Ishikawa (cell line): ENCODE measurements around the gene TRIO.

Experiments used
- CEBPB ChIP-seq: IDR thresholded peaks from 2 replicates; pipeline ENCODE4 v1.6.1; 2012
- CREB1 ChIP-seq: IDR thresholded peaks from 2 replicates; pipeline ENCODE4 v1.6.1; 2012; ENCODE audit warnings: low read depth
- EGR1 ChIP-seq: IDR thresholded peaks from 2 replicates; pipeline ENCODE4 v1.6.1; 2012
- EP300 ChIP-seq: IDR thresholded peaks from 2 replicates; pipeline ENCODE4 v1.6.1; 2012; ENCODE audit warnings: borderline replicate concordance
- FOXM1 ChIP-seq: IDR thresholded peaks from 2 replicates; pipeline ENCODE4 v1.6.1; 2012; ENCODE audit warnings: low read depth, borderline replicate concordance
- MAX ChIP-seq: IDR thresholded peaks from 2 replicates; pipeline ENCODE4 v1.6.1; 2012
- NFIC ChIP-seq: IDR thresholded peaks from 2 replicates; pipeline ENCODE4 v1.6.1; 2012
- RAD21 ChIP-seq: IDR thresholded peaks from 2 replicates; pipeline ENCODE4 v1.6.1; 2012; ENCODE audit warnings: low read depth
- REST ChIP-seq: IDR thresholded peaks from 2 replicates; pipeline ENCODE4 v1.6.1; 2012; ENCODE audit warnings: low read depth, mild to moderate bottlenecking
- TAF1 ChIP-seq: IDR thresholded peaks from 2 replicates; pipeline ENCODE4 v1.6.1; 2012; ENCODE audit warnings: low read depth, mild to moderate bottlenecking
- TCF12 ChIP-seq: IDR thresholded peaks from 2 replicates; pipeline ENCODE4 v1.6.1; 2012; ENCODE audit warnings: low read depth
- TEAD4 ChIP-seq: IDR thresholded peaks from 2 replicates; pipeline ENCODE4 v1.6.1; 2012
- USF1 ChIP-seq: IDR thresholded peaks from 2 replicates; pipeline ENCODE4 v1.6.1; 2012
- YY1 ChIP-seq: IDR thresholded peaks from 2 replicates; pipeline ENCODE4 v1.6.1; 2012; ENCODE audit warnings: low read depth
- ZBTB7A ChIP-seq: IDR thresholded peaks from 2 replicates; pipeline ENCODE4 v1.6.1; 2012; ENCODE audit warnings: low read depth

The TRIO gene

GRCh38 chr5:14513266-14513665, 370.1 kb downstream of the TRIO start:
- no peak for TF ChIP-seq TEAD4
- TF ChIP-seq MAX: no peak
- TF ChIP-seq CEBPB: no peak
- no peak for TF ChIP-seq CREB1
- no peak for TF ChIP-seq TAF1
- no peak for TF ChIP-seq ZBTB7A
- TF ChIP-seq FOXM1: no peak
- no peak for TF ChIP-seq EGR1
- TF ChIP-seq REST: no peak
- TF ChIP-seq USF1: no peak
- no peak for TF ChIP-seq RAD21
- TF ChIP-seq YY1: no peak
- TF ChIP-seq TCF12: no peak
- TF ChIP-seq EP300: no peak
- no peak for TF ChIP-seq NFIC

- TF ChIP-seq REST (no peak), YY1 (no peak), CEBPB (no peak), NFIC (no peak), RAD21 (no peak), TCF12 (no peak), USF1 (no peak), TEAD4 (no peak), EGR1 (no peak), ZBTB7A (no peak), TAF1 (no peak), MAX (no peak), FOXM1 (no peak), EP300 (no peak), CREB1 (no peak)
Measured at GRCh38 chr5:14516901-14517300, 373.8 kb downstream of the TRIO start.

- no peak for TF ChIP-seq NFIC
- TF ChIP-seq REST: no peak
- TF ChIP-seq YY1: no peak
- no peak for TF ChIP-seq MAX
- TF ChIP-seq TCF12: no peak
- TF ChIP-seq CEBPB: no peak
- TF ChIP-seq USF1: no peak
- TF ChIP-seq FOXM1: no peak
- TF ChIP-seq CREB1: no peak
- TF ChIP-seq EGR1: no peak
Measured at GRCh38 chr5:14518638-14519037, 375.5 kb downstream of the TRIO start.

- TF ChIP-seq RAD21 (no peak), MAX (no peak), TEAD4 (no peak), CREB1 (no peak), CEBPB (no peak), USF1 (no peak), ZBTB7A (no peak), REST (no peak), YY1 (no peak), FOXM1 (no peak), EP300 (no peak), NFIC (no peak), TCF12 (no peak), EGR1 (no peak), TAF1 (no peak)
Measured at GRCh38 chr5:14521748-14522147, 378.6 kb downstream of the TRIO start.
